IMR-90 (cell line): ENCODE data around the gene TMEM107. TPM values are rescaled to one million over a fixed set of nuclear protein-coding genes. Genes with fewer than 3 reads are reported as not detected.

Experiments used
- ATAC-seq: fragments of 200-7000 bp; cut with Tn5 transposase; 2 replicates; pipeline ENCODE4 v1.9.1; 2020; ENCODE audit warnings: low read depth, mild to moderate bottlenecking, moderate library complexity
- BruUV-seq: library from RNA; stranded (reverse); fragments of 400-500 nt; replicated peaks from 2 replicates; lab custom pipeline; 2021; lab: Mats Ljungman, UMichigan
- CTCF ChIA-PET: fragments of 300-600 bp; formaldehyde crosslinking; extraction: SDS; loops from one replicate; lab custom pipeline; 2021; ENCODE audit warnings: antibody characterized with exemption; lab: Yijun Ruan, JAX
- POLR2A ChIA-PET: fragments of 300-600 bp; sonication (Branson Sonifier 250); formaldehyde crosslinking; loops from one replicate; lab custom pipeline; 2022; ENCODE audit warnings: antibody characterized with exemption; ENCODE audit not compliant: unreplicated experiment; lab: Charles Lee
- DNase-seq: peaks from one replicate; pipeline ENCODE4 v3.0.0; 2013
- H2AFZ ChIP-seq: replicated peaks from 2 replicates; pipeline ENCODE3; 2013; ENCODE audit warnings: low read length, mild to moderate bottlenecking; ENCODE audit not compliant: poor library complexity
- H2AK5ac ChIP-seq: 2 replicates; pipeline ENCODE4 v1.6.1; 2013; ENCODE audit warnings: low read depth, low read length, inconsistent platforms
- H2AK9ac ChIP-seq: replicated peaks from 2 replicates; pipeline ENCODE3; 2013; ENCODE audit warnings: mild to moderate bottlenecking, low read depth, low read length, moderate library complexity; ENCODE audit not compliant: poor library complexity
- H2BK120ac ChIP-seq: 2 replicates; pipeline ENCODE4 v1.6.1; 2013; ENCODE audit warnings: low read depth, low read length, inconsistent platforms
- H2BK15ac ChIP-seq: 3 replicates; pipeline ENCODE4 v1.6.1; 2013; ENCODE audit warnings: low read depth, low read length, inconsistent platforms
- H2BK20ac ChIP-seq: 2 replicates; pipeline ENCODE4 v1.6.1; 2013; ENCODE audit warnings: low read depth, mild to moderate bottlenecking, inconsistent platforms, low read length, moderate library complexity
- H2BK5ac ChIP-seq: 2 replicates; pipeline ENCODE4 v1.6.1; 2013; ENCODE audit warnings: mild to moderate bottlenecking, low read depth, low read length, inconsistent platforms; ENCODE audit not compliant: poor library complexity, severe bottlenecking
- H3K14ac ChIP-seq: replicated peaks from 2 replicates; pipeline ENCODE4 v1.6.1; 2013; ENCODE audit warnings: low read depth, low read length, inconsistent platforms
- H3K18ac ChIP-seq: 2 replicates; pipeline ENCODE4 v1.6.1; 2013; ENCODE audit warnings: low read depth, low read length, control low read depth
- H3K23ac ChIP-seq: 2 replicates; pipeline ENCODE4 v1.6.1; 2013; ENCODE audit warnings: low read depth, low read length, inconsistent platforms
- H3K27ac ChIP-seq: 2 replicates; pipeline ENCODE4 v1.5.1; 2013; ENCODE audit warnings: mild to moderate bottlenecking, control low read depth, low read length; ENCODE audit not compliant: insufficient read depth
- H3K27me3 ChIP-seq: 2 replicates; pipeline ENCODE4 v1.6.1; 2013; ENCODE audit warnings: low read length; ENCODE audit not compliant: control insufficient read depth, insufficient read depth
- H3K36me3 ChIP-seq: 2 replicates; pipeline ENCODE4 v1.6.1; 2013; ENCODE audit warnings: low read length, mixed read lengths; ENCODE audit not compliant: control insufficient read depth, insufficient read depth
- H3K4ac ChIP-seq: 2 replicates; pipeline ENCODE4 v1.6.1; 2013; ENCODE audit warnings: low read depth, low read length, inconsistent platforms
- H3K4me1 ChIP-seq: 2 replicates; pipeline ENCODE4 v1.6.1; 2013; ENCODE audit warnings: low read length, mixed read lengths; ENCODE audit not compliant: control insufficient read depth, insufficient read depth
- H3K4me2 ChIP-seq: 2 replicates; pipeline ENCODE4 v1.6.1; 2013; ENCODE audit warnings: low read depth, mild to moderate bottlenecking, control low read depth, low read length, moderate library complexity
- H3K4me3 ChIP-seq: 2 replicates; pipeline ENCODE4 v1.5.1; 2013; ENCODE audit warnings: low read depth, mild to moderate bottlenecking, control low read depth, low read length, moderate library complexity; ENCODE audit not compliant: insufficient read depth
- H3K56ac ChIP-seq: 2 replicates; pipeline ENCODE4 v1.6.1; 2013; ENCODE audit warnings: low read length, inconsistent platforms; ENCODE audit not compliant: insufficient read depth; ENCODE audit errors: extremely low read depth
- H3K79me1 ChIP-seq, 2 experiments: 2 replicates each; pipeline ENCODE4 v1.6.1; 2013; ENCODE audit warnings: low read length in 2 of 2, inconsistent platforms in 1 of 2, low read depth in 1 of 2
- H3K9ac ChIP-seq: 2 replicates; pipeline ENCODE4 v1.6.1; 2013; ENCODE audit warnings: low read depth, low read length, control low read depth
- H3K9me1 ChIP-seq: 2 replicates; pipeline ENCODE4 v1.6.1; 2013; ENCODE audit warnings: low read length, inconsistent platforms; ENCODE audit not compliant: insufficient read depth
- H3K9me3 ChIP-seq: 2 replicates; pipeline ENCODE4 v1.6.1; 2013; ENCODE audit warnings: low read length; ENCODE audit not compliant: control insufficient read depth, insufficient read depth
- H4K20me1 ChIP-seq: 2 replicates; pipeline ENCODE4 v1.6.1; 2013; ENCODE audit warnings: low read length, inconsistent platforms; ENCODE audit not compliant: insufficient read depth
- H4K5ac ChIP-seq: 2 replicates; pipeline ENCODE4 v1.6.1; 2013; ENCODE audit warnings: mild to moderate bottlenecking, low read depth, low read length, control low read depth
- H4K8ac ChIP-seq, 2 experiments: 2 replicates each; pipeline ENCODE4 v1.6.1; 2013; ENCODE audit warnings: low read depth in 2 of 2, low read length in 2 of 2, control low read depth in 1 of 2, inconsistent platforms in 1 of 2
- H4K91ac ChIP-seq: 2 replicates; pipeline ENCODE4 v1.6.1; 2013; ENCODE audit warnings: low read depth, low read length, inconsistent platforms; ENCODE audit not compliant: insufficient read depth
- BHLHE40 ChIP-seq: fragments of 150-350 bp; IDR thresholded peaks from 2 replicates; pipeline ENCODE4 v1.6.1; 2016; ENCODE audit warnings: mild to moderate bottlenecking, low read depth, low read length
- CEBPB ChIP-seq: IDR thresholded peaks from 2 replicates; pipeline ENCODE4 v1.6.1; 2012; ENCODE audit warnings: low read depth, low read length, improper control_type of control experiment
- CHD1 ChIP-seq: IDR thresholded peaks from 2 replicates; pipeline ENCODE4 v1.6.1; 2012; ENCODE audit warnings: low read depth, low read length, improper control_type of control experiment
- CTCF ChIP-seq: conservative IDR thresholded peaks from 2 replicates; pipeline ENCODE4 v1.5.1; 2012; ENCODE audit warnings: mild to moderate bottlenecking, low read depth, low read length, improper control_type of control experiment
- FOS ChIP-seq: fragments of 150-350 bp; IDR thresholded peaks from 2 replicates; pipeline ENCODE4 v1.6.1; 2016; ENCODE audit warnings: low read depth, low read length
- MAFK ChIP-seq: IDR thresholded peaks from 2 replicates; pipeline ENCODE4 v1.6.1; 2012; ENCODE audit warnings: low read depth, low read length, improper control_type of control experiment
- MAZ ChIP-seq: IDR thresholded peaks from 2 replicates; pipeline ENCODE4 v1.6.1; 2012; ENCODE audit warnings: low read depth, mild to moderate bottlenecking, low read length, improper control_type of control experiment, moderate library complexity, borderline replicate concordance
- MXI1 ChIP-seq: IDR thresholded peaks from 2 replicates; pipeline ENCODE4 v1.6.1; 2012; ENCODE audit warnings: low read depth, mild to moderate bottlenecking, low read length, moderate library complexity, borderline replicate concordance
- NFE2L2 ChIP-seq: fragments of 150-350 bp; IDR thresholded peaks from 2 replicates; pipeline ENCODE4 v1.6.1; 2016; ENCODE audit warnings: low read depth, mild to moderate bottlenecking, low read length
- POLR2A ChIP-seq: IDR thresholded peaks from 2 replicates; pipeline ENCODE4 v1.6.1; 2012; ENCODE audit warnings: mild to moderate bottlenecking, low read depth, low read length
- RAD21 ChIP-seq: IDR thresholded peaks from 2 replicates; pipeline ENCODE4 v1.6.1; 2012; ENCODE audit warnings: low read length, improper control_type of control experiment
- RCOR1 ChIP-seq: IDR thresholded peaks from 2 replicates; pipeline ENCODE4 v1.6.1; 2012; ENCODE audit warnings: mild to moderate bottlenecking, low read length, improper control_type of control experiment; ENCODE audit not compliant: insufficient replicate concordance
- RFX5 ChIP-seq: IDR thresholded peaks from 2 replicates; pipeline ENCODE4 v1.8.0; 2012; ENCODE audit warnings: low read depth, mild to moderate bottlenecking, low read length, moderate library complexity
- SMC3 ChIP-seq: fragments of 150-350 bp; IDR thresholded peaks from 2 replicates; pipeline ENCODE4 v1.6.1; 2016; ENCODE audit warnings: low read depth, mild to moderate bottlenecking, antibody characterized with exemption, low read length, moderate library complexity
- WGBS, 2 experiments: methylation state at CpG; one replicate each; pipeline versions ENCODE4 v1.1.5 to v1.1.7; 2013; ENCODE audit warnings: missing lambda C conversion rate in 2 of 2; ENCODE audit not compliant: insufficient read length in 1 of 2; ENCODE audit errors: extremely low coverage in 2 of 2; 5-methylcytosine and 5-hydroxymethylcytosine counted together
- dilution Hi-C: fragments of 300-500 bp; cut with HindIII; formaldehyde crosslinking; loops from one replicate; pipeline ENCODE4 v1.14.3; 2018; ENCODE audit warnings: low sequenced_read_pairs; ENCODE audit not compliant: unreplicated experiment
- in situ Hi-C: fragments of 300-500 bp; cut with MboI; formaldehyde crosslinking; loops from 3 replicates; pipeline ENCODE4 v1.14.3; 2019; ENCODE audit warnings: low sequenced_read_pairs, inconsistent platforms, mixed read lengths
- intact Hi-C: fragments of 100-400 bp; cut with micrococcal nuclease; formaldehyde crosslinking; loops from 2 replicates; pipeline ENCODE4 v1.10.0; 2022
- polyA plus RNA-seq, 3 experiments: library from polyadenylated mRNA; depleted of rRNA; stranded (reverse); fragments of >200 nt; gene quantifications; 2 replicates each; pipeline ENCODE4 v1.2.3, GENCODE V29; 2012; ENCODE audit warnings: low replicate concordance in 1 of 3
- total RNA-seq: library from RNA; depleted of rRNA; stranded (reverse); fragments of >200 nt; gene quantifications from 2 replicates; pipeline ENCODE4 v1.2.3, GENCODE V29; 2012
- TF ChIP-seq, protein P1 (sequence below): fragments of 150-350 bp; IDR thresholded peaks from 2 replicates; pipeline ENCODE4 v1.6.1; 2016; ENCODE audit warnings: low read depth, mild to moderate bottlenecking, low read length, moderate library complexity, borderline replicate concordance

Gene TMEM107
- total and polyA plus RNA-seq, 2 of the 4 experiments (the other 2 are of a cell fraction) = 12.9 to 14.3 TPM

GRCh38 chr17:8123695-8124349 is 52.4 kb downstream of the TMEM107 start, which contains the start of gene HES7:
Gene HES7 (minus strand): TSS chr17:8124106. CDS start chr17:8124084, 22 bp downstream.
- Histone ChIP-seq H4K20me1 (peaks cover 23% of the 10 kb centered on the region), H3K4me1 (peaks cover 8% of the 10 kb centered on the region), H4K8ac (no peak within 1 kb of the TSS; a peak in 2 of 4 replicates), H2AK5ac (peak within 1 kb of the TSS; percentile 30; the same call in 1 of the 2 replicates), H3K4me2 (peak within 1 kb of the TSS; percentile 86), H3K9me3 (no peaks in the 10 kb centered on the region), H3K4ac (no peak within 1 kb of the TSS), H4K5ac (no peak within 1 kb of the TSS), H3K56ac (no peak within 1 kb of the TSS), H3K9ac (peak within 1 kb of the TSS; percentile 37; the same call in 1 of the 2 replicates), H3K79me1 (no peaks in the 10 kb centered on the region; a peak in 1 of 4 replicates), H2AFZ (peak within 1 kb of the TSS; percentile 88), H2BK15ac (0 out of 3 replicates have a peak within 1 kb of the TSS, but pooled peaks have one; percentile 7), H3K23ac (peak within 1 kb of the TSS; percentile 70), H2AK9ac (peak within 1 kb of the TSS; percentile 68), H3K27me3 (no peaks in the 10 kb centered on the region), H2BK20ac (no peak within 1 kb of the TSS), H3K4me3 (peak within 1 kb of the TSS; percentile 73), H2BK120ac (no peak within 1 kb of the TSS), H3K27ac (no peak within 1 kb of the TSS; the same call in 1 of the 2 replicates), H3K36me3 (no peaks in the 10 kb centered on the region), H2BK5ac (no peak within 1 kb of the TSS), H4K91ac (no peak within 1 kb of the TSS; the same call in 1 of the 2 replicates), H3K9me1 (peaks cover 7% of the 10 kb centered on the region; the same call in 1 of the 2 replicates), H3K14ac (peak within 1 kb of the TSS; percentile 51), H3K18ac (no peak within 1 kb of the TSS)
- CTCF ChIA-PET = interaction anchor here (0.6 to 1.2 kb wide), 2 partner anchors 16 to 98 kb away, joined by 3 read pairs; no protein-coding TSS in a partner anchor
- dilution Hi-C loops = loop anchor here (25.0 kb wide), 1 partner anchor 113 kb away; the partner anchor contains the start of genes CTC1 and PFAS
- TF ChIP-seq CEBPB (no peak), POLR2A (no peak), CHD1 (no peak), CTCF (no peak), SMC3 (no peak), NFE2L2 (no peak), MAFK (no peak), RFX5 (no peak), FOS (no peak), RAD21 (no peak), MAZ (no peak; the same call in 1 of the 2 replicates), MXI1 (no peak), BHLHE40 (no peak), RCOR1 (no peak)
- TF ChIP-seq, protein P1, sequence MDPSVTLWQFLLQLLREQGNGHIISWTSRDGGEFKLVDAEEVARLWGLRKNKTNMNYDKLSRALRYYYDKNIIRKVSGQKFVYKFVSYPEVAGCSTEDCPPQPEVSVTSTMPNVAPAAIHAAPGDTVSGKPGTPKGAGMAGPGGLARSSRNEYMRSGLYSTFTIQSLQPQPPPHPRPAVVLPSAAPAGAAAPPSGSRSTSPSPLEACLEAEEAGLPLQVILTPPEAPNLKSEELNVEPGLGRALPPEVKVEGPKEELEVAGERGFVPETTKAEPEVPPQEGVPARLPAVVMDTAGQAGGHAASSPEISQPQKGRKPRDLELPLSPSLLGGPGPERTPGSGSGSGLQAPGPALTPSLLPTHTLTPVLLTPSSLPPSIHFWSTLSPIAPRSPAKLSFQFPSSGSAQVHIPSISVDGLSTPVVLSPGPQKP = no peak
- ATAC-seq (peak; percentile 0; the same call in 1 of the 2 replicates), DNase-seq (peak; percentile 50)
- BruUV-seq = no TSS peak
- in situ Hi-C loops = loop anchor here (5.0 kb wide), 1 partner anchor 98 kb away; no protein-coding TSS in a partner anchor
- intact Hi-C loops = loop anchor here (2.0 kb wide), 1 partner anchor 63 kb away; no protein-coding TSS in a partner anchor
- POLR2A ChIA-PET = no interaction called here
- WGBS, 2 experiments = 3% methylated on average over 6 of the region's 29 CpGs; no CpG with 5 or more reads in 1 of the 2 experiments
